Measurements from ENCODE around the gene CD300LD.
"Not testable (repeated sequence)": the region's sequence is repeated elsewhere in the genome, so short reads cannot be mapped to it uniquely, and the experiment has no call there.

CD300LD gene

GRCh38 chr17:74630251-74630650 lies 38.2 kb upstream of the CD300LD start:
- H3K27ac ChIP-seq (ENCODE audit: low read depth, low read length); H3K9ac ChIP-seq (ENCODE audit: low read depth, low read length); H3K9me3 ChIP-seq (ENCODE audit: insufficient read depth, low read depth, low read length); H3K27me3 ChIP-seq (ENCODE audit: insufficient read depth, low read length); H3K36me3 ChIP-seq (ENCODE audit: insufficient read depth, low read length); H3K4me3 ChIP-seq (ENCODE audit: low read length): not testable (repeated sequence)
- WGBS: 89% methylated on average over 14 of the region's 14 CpGs
- H3K4me1 ChIP-seq (ENCODE audit: insufficient read depth, low read length): peaks cover 16% of the 10 kb centered on the region

DNA sequence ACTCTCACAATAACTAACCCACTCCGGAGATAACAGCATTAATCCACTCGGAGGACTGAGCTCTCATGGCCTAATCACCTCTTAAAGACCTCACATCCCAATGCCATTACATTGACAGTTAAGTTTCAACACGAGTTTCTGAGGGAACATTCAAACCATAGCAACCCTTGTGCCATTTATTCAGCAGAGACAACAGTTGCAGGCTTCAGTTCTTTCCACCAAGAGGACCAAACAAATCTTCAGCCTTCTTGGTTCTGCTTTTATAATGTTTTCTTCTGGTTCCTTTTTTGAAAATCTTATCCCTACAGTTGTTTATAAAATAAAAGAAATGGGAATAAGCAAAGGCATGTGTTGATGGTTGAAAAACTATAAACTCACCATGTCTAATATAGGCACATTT lies 33.6 kb upstream of the CD300LD start:
- H3K9ac ChIP-seq (ENCODE audit: low read depth, low read length): no peak overlapping the region
- no peaks in the 10 kb centered on the region for H3K4me1 ChIP-seq (ENCODE audit: insufficient read depth, low read length)
- H3K36me3 ChIP-seq (ENCODE audit: insufficient read depth, low read length): no peaks in the 10 kb centered on the region
- H3K4me3 ChIP-seq (ENCODE audit: low read length): no peak overlapping the region
- H3K9me3 ChIP-seq (ENCODE audit: insufficient read depth, low read depth, low read length): no peaks in the 10 kb centered on the region
- H3K27ac ChIP-seq (ENCODE audit: low read depth, low read length): no peak overlapping the region
- WGBS: 76% methylated on average over 3 of the region's 3 CpGs
- H3K27me3 ChIP-seq (ENCODE audit: insufficient read depth, low read length): peaks cover 12% of the 10 kb centered on the region; the same call in 1 of the 2 replicates

DNA sequence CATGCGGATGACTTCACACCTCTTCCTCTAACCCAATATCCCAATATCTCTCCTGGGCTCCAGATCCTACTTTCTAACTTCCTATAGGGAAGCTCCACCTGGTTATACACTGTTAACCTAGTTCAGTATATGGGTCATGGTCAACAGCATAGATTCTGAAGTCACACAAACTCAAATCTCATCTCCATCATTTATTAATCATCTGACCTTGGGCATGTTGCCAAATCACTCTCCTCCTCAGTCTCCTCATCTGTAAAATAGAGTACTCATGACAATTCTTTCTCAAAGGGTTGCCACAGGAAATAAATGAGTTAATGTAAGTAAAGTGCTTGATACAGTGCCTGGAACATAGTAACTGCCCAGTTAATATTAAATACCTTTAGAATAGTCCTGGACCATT lies 32.0 kb upstream of the CD300LD start:
- Histone ChIP-seq H3K36me3 (ENCODE audit: insufficient read depth, low read length) (no peaks in the 10 kb centered on the region), H3K9me3 (ENCODE audit: insufficient read depth, low read depth, low read length) (no peaks in the 10 kb centered on the region), H3K4me3 (ENCODE audit: low read length) (no peak overlapping the region), H3K9ac (ENCODE audit: low read depth, low read length) (no peak overlapping the region), H3K27me3 (ENCODE audit: insufficient read depth, low read length) (peaks cover 15% of the 10 kb centered on the region), H3K27ac (ENCODE audit: low read depth, low read length) (no peak overlapping the region), H3K4me1 (ENCODE audit: insufficient read depth, low read length) (no peaks in the 10 kb centered on the region)
- 92% methylated on average over 1 of the region's 1 CpG for WGBS

DNA sequence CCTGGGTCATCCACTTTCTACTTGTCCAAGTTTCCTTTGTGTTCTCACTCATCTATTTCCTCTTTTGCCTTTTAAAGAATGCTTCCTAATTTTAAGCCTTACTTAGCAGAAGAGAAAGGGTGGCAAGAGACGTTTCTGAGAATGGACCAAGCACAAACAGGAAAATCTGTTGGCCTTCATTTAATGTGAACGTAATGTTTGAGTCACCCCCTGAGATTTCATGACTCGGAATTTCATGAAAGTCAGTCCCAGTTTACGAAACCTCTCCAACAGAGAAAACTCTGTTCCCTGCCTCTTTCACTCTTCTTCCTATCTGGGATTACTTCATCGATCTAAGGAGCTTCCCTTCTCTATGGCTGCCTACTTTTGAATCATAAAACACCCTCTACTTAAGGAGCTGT lies 31.6 kb upstream of the CD300LD start, which contains the start of gene CD300E:
TSS of gene CD300E (minus strand) at position 46 of the 401 bp plus-strand sequence. CDS start 117 bp downstream, outside the sequence.
- H3K9ac ChIP-seq (ENCODE audit: low read depth, low read length): no peak within 1 kb of the TSS
- H3K27ac ChIP-seq (ENCODE audit: low read depth, low read length): no peak within 1 kb of the TSS
- no peaks in the 10 kb centered on the region for H3K36me3 ChIP-seq (ENCODE audit: insufficient read depth, low read length)
- H3K9me3 ChIP-seq (ENCODE audit: insufficient read depth, low read depth, low read length): no peaks in the 10 kb centered on the region
- H3K4me3 ChIP-seq (ENCODE audit: low read length): no peak within 1 kb of the TSS
- no peaks in the 10 kb centered on the region for H3K4me1 ChIP-seq (ENCODE audit: insufficient read depth, low read length)
- WGBS: 82% methylated on average over 5 of the region's 5 CpGs
- H3K27me3 ChIP-seq (ENCODE audit: insufficient read depth, low read length): peaks cover 18% of the 10 kb centered on the region

- peaks cover 23% of the 10 kb centered on the region for H3K27me3 ChIP-seq (ENCODE audit: insufficient read depth, low read length)
- H3K4me3 ChIP-seq (ENCODE audit: low read length): no peak overlapping the region
- no peak overlapping the region for H3K27ac ChIP-seq (ENCODE audit: low read depth, low read length)
- 84% methylated on average over 2 of the region's 2 CpGs for WGBS
- H3K36me3 ChIP-seq (ENCODE audit: insufficient read depth, low read length): no peaks in the 10 kb centered on the region
- no peak overlapping the region for H3K9ac ChIP-seq (ENCODE audit: low read depth, low read length)
- no peaks in the 10 kb centered on the region for H3K4me1 ChIP-seq (ENCODE audit: insufficient read depth, low read length)
- no peaks in the 10 kb centered on the region for H3K9me3 ChIP-seq (ENCODE audit: insufficient read depth, low read depth, low read length)
Measured at GRCh38 chr17:74619077-74619673, 27.1 kb upstream of the CD300LD start.

- Histone ChIP-seq H3K9me3 (ENCODE audit: insufficient read depth, low read depth, low read length) (no peaks in the 10 kb centered on the region), H3K36me3 (ENCODE audit: insufficient read depth, low read length) (no peaks in the 10 kb centered on the region), H3K9ac (ENCODE audit: low read depth, low read length) (no peak overlapping the region), H3K27me3 (ENCODE audit: insufficient read depth, low read length) (peaks cover 20% of the 10 kb centered on the region), H3K4me3 (ENCODE audit: low read length) (no peak overlapping the region), H3K27ac (ENCODE audit: low read depth, low read length) (no peak overlapping the region), H3K4me1 (ENCODE audit: insufficient read depth, low read length) (no peaks in the 10 kb centered on the region)
- WGBS: 79% methylated on average over 3 of the region's 3 CpGs
Measured at GRCh38 chr17:74618451-74618850, 26.4 kb upstream of the CD300LD start.

DNA sequence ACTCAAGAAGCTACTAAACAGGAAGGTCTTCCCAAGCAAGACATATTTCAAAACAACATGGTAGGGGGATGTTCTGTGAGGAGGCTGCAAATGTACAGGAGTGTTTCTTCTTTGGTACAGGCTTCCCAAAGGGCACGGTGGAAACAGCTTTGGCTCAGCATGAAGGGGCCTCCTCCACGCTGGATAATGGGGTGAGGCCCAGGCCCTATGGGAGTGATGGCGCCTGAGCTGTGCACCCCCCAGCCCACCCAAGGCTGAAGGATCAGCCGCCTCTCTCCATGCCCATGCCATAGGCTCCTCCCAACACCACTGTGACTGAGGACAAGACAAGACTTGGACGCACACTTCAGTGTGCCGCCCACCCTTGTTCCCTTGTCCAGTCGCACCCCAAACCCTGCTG lies 24.6 kb upstream of the CD300LD start:
- no peaks in the 10 kb centered on the region for H3K36me3 ChIP-seq (ENCODE audit: insufficient read depth, low read length)
- 89% methylated on average over 7 of the region's 7 CpGs for WGBS

GRCh38 chr17:74612046-74612445 lies 20.0 kb upstream of the CD300LD start:
- Histone ChIP-seq H3K27me3 (ENCODE audit: insufficient read depth, low read length) (peaks cover 14% of the 10 kb centered on the region; the same call in 1 of the 2 replicates), H3K4me3 (ENCODE audit: low read length) (no peak overlapping the region), H3K9me3 (ENCODE audit: insufficient read depth, low read depth, low read length) (no peaks in the 10 kb centered on the region), H3K4me1 (ENCODE audit: insufficient read depth, low read length) (no peaks in the 10 kb centered on the region), H3K9ac (ENCODE audit: low read depth, low read length) (no peak overlapping the region), H3K27ac (ENCODE audit: low read depth, low read length) (no peak overlapping the region), H3K36me3 (ENCODE audit: insufficient read depth, low read length) (no peaks in the 10 kb centered on the region)
- 83% methylated on average over 6 of the region's 6 CpGs for WGBS

More for the DNA sequence above, 24.6 kb upstream of the CD300LD start:
- no peaks in the 10 kb centered on the region for H3K9me3 ChIP-seq (ENCODE audit: insufficient read depth, low read depth, low read length)
- H3K27ac ChIP-seq (ENCODE audit: low read depth, low read length): no peak overlapping the region
- H3K27me3 ChIP-seq (ENCODE audit: insufficient read depth, low read length): peaks cover 17% of the 10 kb centered on the region
- no peaks in the 10 kb centered on the region for H3K4me1 ChIP-seq (ENCODE audit: insufficient read depth, low read length)
- H3K9ac ChIP-seq (ENCODE audit: low read depth, low read length): no peak overlapping the region
- H3K4me3 ChIP-seq (ENCODE audit: low read length): no peak overlapping the region

- no peaks in the 10 kb centered on the region for H3K36me3 ChIP-seq (ENCODE audit: insufficient read depth, low read length)
- no peaks in the 10 kb centered on the region for H3K4me1 ChIP-seq (ENCODE audit: insufficient read depth, low read length)
- peaks cover 14% of the 10 kb centered on the region; the same call in 1 of the 2 replicates for H3K27me3 ChIP-seq (ENCODE audit: insufficient read depth, low read length)
- H3K9me3 ChIP-seq (ENCODE audit: insufficient read depth, low read depth, low read length): no peaks in the 10 kb centered on the region
- WGBS: 31% methylated on average over 2 of the region's 2 CpGs
- H3K4me3 ChIP-seq (ENCODE audit: low read length): no peak overlapping the region
- H3K9ac ChIP-seq (ENCODE audit: low read depth, low read length): no peak overlapping the region
- no peak overlapping the region for H3K27ac ChIP-seq (ENCODE audit: low read depth, low read length)
Measured at GRCh38 chr17:74610108-74610507, 18.0 kb upstream of the CD300LD start.

- Histone ChIP-seq H3K9me3 (ENCODE audit: insufficient read depth, low read depth, low read length) (no peaks in the 10 kb centered on the region), H3K4me3 (ENCODE audit: low read length) (no peak overlapping the region), H3K36me3 (ENCODE audit: insufficient read depth, low read length) (no peaks in the 10 kb centered on the region), H3K9ac (ENCODE audit: low read depth, low read length) (no peak overlapping the region), H3K27ac (ENCODE audit: low read depth, low read length) (no peak overlapping the region), H3K4me1 (ENCODE audit: insufficient read depth, low read length) (no peaks in the 10 kb centered on the region), H3K27me3 (ENCODE audit: insufficient read depth, low read length) (peaks cover 9% of the 10 kb centered on the region; the same call in 1 of the 2 replicates)
- 92% methylated on average over 3 of the region's 3 CpGs for whole genome bisulfite sequencing
Measured at GRCh38 chr17:74608511-74608910, 16.4 kb upstream of the CD300LD start.

DNA sequence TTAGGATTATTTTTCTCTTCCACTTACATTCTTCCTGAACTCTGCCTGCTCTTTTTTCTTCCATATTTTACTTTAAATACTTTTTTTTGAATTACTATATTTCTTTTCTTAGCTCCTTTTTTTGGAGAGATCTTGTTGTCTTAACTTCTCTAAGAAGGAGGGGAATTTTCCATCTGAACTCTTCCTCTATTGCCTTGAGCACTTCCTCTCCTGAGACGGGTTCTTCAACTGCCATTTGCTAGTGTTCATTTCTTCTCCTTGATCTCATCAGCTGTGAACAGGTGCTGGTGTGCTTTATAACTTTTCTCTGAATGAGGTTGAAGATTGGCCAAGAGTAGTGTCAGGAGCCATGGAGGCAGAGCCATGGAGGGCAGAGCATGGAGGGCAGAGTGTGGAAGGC lies 15.1 kb upstream of the CD300LD start:
- WGBS: no CpG with 5 or more reads among the region's 1 CpG
- H3K27me3 ChIP-seq (ENCODE audit: insufficient read depth, low read length): peaks cover 9% of the 10 kb centered on the region; the same call in 1 of the 2 replicates
- H3K4me1 ChIP-seq (ENCODE audit: insufficient read depth, low read length): no peaks in the 10 kb centered on the region
- no peak overlapping the region for H3K4me3 ChIP-seq (ENCODE audit: low read length)
- no peak overlapping the region for H3K27ac ChIP-seq (ENCODE audit: low read depth, low read length)
- no peaks in the 10 kb centered on the region for H3K9me3 ChIP-seq (ENCODE audit: insufficient read depth, low read depth, low read length)
- no peak overlapping the region for H3K9ac ChIP-seq (ENCODE audit: low read depth, low read length)
- H3K36me3 ChIP-seq (ENCODE audit: insufficient read depth, low read length): no peaks in the 10 kb centered on the region

DNA sequence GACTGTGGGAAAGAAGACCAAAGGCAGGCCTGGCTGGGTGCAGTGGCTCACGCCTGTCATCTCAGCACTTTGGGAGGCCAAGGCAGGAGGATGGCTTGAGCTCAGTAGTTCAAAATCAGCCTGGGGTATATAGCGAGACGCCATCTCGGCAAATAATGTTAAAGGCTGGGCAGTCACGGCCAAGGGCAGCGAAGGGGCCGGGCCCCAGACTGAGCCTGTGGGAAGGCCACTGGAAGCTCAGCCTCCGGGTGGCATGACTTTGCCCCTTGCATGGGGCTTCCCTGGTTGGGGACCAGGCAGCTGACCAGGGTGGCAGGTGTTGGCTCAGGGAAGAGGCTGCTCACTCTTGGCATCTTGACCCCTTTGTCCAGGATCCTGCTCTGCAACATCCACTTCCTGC lies 14.0 kb upstream of the CD300LD start:
- WGBS: 87% methylated on average over 8 of the region's 8 CpGs
- Histone ChIP-seq H3K9ac (ENCODE audit: low read depth, low read length) (no peak overlapping the region), H3K9me3 (ENCODE audit: insufficient read depth, low read depth, low read length) (no peaks in the 10 kb centered on the region), H3K27me3 (ENCODE audit: insufficient read depth, low read length) (0 out of 2 replicates have a peak, but pooled peaks cover 4% of the 10 kb centered on the region), H3K4me3 (ENCODE audit: low read length) (no peak overlapping the region), H3K27ac (ENCODE audit: low read depth, low read length) (no peak overlapping the region), H3K36me3 (ENCODE audit: insufficient read depth, low read length) (no peaks in the 10 kb centered on the region), H3K4me1 (ENCODE audit: insufficient read depth, low read length) (no peaks in the 10 kb centered on the region)

Data from HUES64 (cell line).